ENCODE data around the gene CFAP92.
"Not testable (repeated sequence)": the region's sequence is repeated elsewhere in the genome, so short reads cannot be mapped to it uniquely, and the experiment has no call there.

Gene CFAP92

GRCh38 chr3:128942161-128942952 is 51.5 kb downstream of the CFAP92 start:
- no peak for DNase-seq (ENCODE audit: low read depth)

GRCh38 chr3:128940252-128940651 is 53.6 kb downstream of the CFAP92 start:
- no peak for DNase-seq (ENCODE audit: low read depth)

DNA sequence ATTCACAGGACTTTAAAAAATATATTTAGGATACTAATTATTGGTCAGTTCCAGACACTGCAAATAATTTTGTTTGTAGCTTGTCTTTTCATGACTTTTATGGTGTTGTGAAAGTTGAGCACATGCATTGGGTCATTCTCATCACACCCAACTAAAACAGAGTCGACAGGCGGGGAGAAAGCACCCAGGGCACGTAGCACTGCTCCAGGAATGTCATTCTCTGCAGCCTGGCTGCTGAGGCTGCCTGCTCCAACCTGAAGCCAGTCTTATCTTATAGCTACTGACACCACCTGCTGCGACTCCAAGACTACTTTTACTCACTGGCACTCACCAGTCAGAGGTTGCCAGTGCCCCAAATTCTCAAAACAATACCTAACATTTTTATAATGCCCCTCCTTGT is 57.5 kb downstream of the CFAP92 start:
- DNase-seq (ENCODE audit: low read depth): no peak

- DNase-seq (ENCODE audit: low read depth): no peak
These were observed 58.0 kb downstream of the CFAP92 start for GRCh38 chr3:128935922-128936321.

- no peak for DNase-seq (ENCODE audit: low read depth)
These were observed 60.0 kb downstream of the CFAP92 start for GRCh38 chr3:128933922-128934253.

DNA sequence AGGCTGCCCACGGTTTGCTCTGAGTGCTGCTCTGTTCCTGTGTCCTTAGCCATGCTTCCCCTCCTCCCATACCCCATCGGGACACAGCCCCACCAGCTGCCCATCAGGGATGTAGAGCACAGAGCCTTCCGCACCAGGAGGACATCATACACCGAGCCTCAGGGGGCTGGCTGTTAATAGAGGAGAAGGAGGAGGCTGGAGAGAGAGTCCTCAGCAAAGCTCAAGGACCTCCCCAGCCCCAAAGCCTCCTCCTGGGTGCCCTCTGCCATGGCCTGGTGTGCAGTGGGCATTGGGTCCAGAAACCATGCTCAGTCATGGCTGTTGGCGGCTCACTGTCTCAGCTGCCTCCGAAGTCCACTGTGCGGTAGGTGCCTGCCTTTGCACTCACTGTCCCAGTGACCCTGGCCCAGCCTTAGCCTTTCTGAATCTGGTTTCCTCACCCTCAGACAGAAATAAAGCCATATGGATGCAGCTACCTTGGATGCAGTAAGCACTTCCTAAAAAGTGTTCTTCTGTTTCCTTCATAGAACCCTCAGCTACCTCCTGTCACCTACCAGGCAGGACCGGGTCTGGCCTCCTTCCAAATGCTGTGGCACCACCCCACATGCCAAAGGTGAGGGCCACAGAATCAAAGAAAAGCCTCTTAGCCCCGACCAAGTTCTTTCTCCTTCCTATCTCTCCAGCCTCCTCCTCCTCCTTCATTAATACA is 60.5 kb downstream of the CFAP92 start:
- DNase-seq (ENCODE audit: low read depth): no peak

- DNase-seq (ENCODE audit: low read depth): no peak
These were observed 61.2 kb downstream of the CFAP92 start for GRCh38 chr3:128932516-128933212.

GRCh38 chr3:128931046-128931445 is 62.8 kb downstream of the CFAP92 start:
- no peak for DNase-seq (ENCODE audit: low read depth)

GRCh38 chr3:128929364-128929763 is 64.5 kb downstream of the CFAP92 start:
- DNase-seq (ENCODE audit: low read depth): no peak

- not testable (repeated sequence) for DNase-seq (ENCODE audit: low read depth)
These were observed 69.9 kb downstream of the CFAP92 start for GRCh38 chr3:128923986-128924385.

DNA sequence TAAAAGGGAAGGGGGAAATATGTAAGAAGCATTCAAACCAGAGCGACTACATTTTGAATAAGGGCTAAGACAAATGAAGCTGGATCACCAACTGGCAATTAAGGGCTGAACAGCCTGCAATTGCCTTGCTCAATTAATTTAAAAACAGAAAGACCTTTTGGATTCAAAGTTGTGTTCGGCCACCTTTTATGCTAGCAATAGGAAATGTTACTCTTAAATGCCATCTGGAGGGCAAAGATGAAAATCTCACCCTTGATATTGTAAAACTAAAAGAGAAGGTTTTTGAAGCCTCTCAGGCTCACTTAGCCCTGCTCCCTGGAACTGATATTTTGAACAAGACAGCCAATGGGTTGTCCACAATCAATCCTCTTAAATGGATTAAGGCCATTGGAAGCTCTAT is 70.3 kb downstream of the CFAP92 start:
- DNase-seq (ENCODE audit: low read depth): no peak

- peak; percentile 1 for DNase-seq (ENCODE audit: low read depth)
These were observed 70.9 kb downstream of the CFAP92 start for GRCh38 chr3:128922804-128923459.

- no peak for DNase-seq (ENCODE audit: low read depth)
These were observed 73.9 kb downstream of the CFAP92 start for GRCh38 chr3:128919988-128920387.

DNA sequence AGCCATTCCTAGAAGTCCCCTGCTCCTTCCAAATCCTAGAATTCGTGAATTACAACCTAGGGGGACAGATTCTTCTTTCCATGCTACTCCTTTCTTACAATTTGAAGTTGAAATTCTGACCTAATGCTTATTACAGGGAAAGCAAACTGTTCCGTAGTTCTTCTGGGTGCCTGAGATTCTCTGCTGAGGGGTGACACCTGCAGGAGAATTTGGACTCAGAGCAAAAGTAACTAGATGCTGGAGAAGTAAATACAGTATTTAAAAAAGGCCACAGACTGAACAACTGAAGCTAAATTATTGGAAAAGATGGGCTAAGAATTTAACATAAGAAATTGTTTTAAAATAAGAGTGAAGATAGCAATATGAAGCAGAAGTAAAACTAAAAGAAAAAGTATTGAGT is 76.6 kb downstream of the CFAP92 start:
- no peak for DNase-seq (ENCODE audit: low read depth)

DNA sequence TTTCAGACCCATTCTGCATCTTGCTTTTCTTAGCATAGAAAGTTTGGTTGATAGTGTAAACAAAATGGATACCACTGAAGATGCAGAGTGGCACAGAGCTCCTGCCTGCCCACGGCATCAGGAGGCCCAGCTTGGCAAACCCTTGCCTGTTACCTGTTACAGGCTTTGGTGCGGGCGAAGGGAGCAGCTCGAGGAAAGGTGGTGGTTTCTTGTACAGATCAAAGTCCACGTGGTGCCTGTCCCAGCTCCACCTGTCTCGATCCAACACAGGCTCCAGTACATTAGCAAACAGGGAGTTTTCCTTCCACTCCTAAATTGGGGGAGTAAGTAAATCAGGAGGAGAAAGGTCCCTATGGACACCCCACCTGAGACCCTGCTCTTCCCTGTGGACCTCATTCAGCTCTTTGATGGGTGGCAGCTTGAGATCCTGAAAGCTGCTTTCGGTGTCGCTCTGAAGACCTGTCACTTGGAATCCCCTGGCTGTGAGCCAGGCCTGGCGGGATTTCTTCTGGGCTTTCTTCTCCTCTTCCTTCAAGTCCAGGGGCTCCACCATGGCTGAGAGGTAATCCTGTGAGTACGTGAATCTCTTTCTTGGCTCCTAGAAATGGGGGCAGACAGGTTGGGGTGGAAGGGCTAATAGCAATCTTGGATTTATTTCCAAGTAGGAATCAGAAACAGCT is 78.8 kb downstream of the CFAP92 start:
- DNase-seq (ENCODE audit: low read depth): no peak

DNA sequence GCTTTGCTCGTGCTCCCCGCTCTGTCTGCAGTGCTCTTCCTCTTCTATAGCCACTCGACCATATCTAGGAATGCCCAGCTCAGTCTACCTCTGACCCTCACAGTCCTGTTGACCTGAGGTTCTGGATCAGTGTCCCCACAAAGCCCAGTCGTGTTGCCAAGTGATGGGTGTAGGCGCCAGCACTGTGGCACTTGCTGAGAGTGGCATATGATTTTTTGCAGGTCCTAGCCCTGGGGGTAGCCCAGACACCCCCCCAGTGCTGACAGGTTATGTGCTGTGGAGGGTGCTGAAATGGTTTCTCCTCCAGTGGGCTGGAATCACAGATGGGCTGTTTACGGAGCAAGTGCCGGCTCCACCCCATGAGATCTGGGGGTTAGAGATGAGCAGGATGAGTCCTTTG is 82.0 kb downstream of the CFAP92 start:
- no peak for DNase-seq (ENCODE audit: low read depth)

DNA sequence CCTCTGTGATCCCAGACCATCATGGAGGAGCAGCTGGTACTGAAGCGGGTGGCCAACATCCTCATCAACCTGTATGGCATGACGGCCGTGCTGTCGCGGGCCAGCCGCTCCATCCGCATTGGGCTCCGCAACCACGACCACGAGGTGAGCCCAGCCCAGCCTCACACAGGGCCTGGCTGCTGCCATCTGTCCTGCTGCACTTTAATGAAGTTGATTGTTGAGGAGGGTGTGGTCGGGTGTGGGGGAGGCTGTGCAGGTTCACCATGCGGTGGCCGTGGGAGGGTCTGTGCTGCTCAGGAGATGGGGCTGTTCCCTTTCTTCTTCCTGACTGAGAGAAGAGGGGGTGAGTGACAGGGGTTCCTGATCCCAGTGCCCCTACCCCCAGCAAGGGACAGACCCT is 83.9 kb downstream of the CFAP92 start:
- no peak for DNase-seq (ENCODE audit: low read depth)

DNA sequence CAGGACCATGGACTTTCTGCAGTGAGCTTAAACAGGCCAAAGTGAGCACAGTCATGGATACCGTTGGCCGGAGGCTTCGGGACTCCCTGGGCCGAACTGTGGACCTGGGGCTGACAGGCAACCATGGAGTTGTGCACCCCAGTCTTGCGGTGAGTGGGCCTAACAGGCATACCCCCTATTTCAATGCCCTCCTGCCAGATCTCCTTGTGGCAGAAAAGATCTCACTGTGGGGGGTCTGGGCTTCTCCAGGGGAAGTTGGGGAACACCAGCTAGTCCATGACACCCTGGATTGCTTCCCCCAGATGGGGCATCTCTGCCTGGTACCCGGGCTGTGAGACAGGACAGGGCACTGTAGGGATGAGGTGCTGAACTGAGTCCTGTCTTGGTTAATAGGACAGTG is 84.9 kb downstream of the CFAP92 start:
- DNase-seq (ENCODE audit: low read depth): no peak

DNA sequence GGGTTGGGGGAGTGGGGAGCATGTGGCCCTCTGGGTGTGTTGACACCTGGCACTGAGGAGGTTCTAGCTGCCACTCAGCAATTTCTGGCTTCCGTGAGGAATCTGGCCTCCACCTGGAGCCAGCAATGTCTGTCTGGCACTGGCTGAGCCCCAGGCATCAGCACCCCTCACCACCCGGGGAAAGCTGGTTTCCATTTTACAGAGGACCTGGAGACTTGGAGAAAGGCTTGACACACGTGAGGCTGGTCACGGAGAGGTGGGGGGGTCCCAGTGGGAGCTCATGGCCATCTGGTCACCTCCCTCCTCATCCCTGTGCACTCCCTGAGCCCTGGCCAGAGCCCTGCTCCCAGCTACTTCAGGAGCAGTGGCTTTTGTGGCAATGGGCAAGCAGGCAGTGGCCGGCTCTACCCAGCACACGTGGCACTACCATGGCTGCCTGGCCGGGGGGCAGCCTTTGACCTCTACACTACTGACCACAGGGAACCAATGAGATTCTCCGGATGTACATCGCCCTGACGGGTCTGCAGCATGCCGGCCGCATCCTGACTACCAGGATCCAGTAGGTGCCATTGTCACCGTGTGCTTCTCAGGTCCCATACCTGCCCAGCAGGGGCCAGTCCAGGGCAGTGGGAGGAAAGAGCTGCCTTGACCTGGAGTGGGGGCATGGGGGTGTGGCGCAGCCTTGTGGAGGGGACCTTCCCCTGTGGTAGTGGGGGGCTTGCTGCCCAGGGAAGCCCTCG is 86.0 kb downstream of the CFAP92 start:
- no peak for DNase-seq (ENCODE audit: low read depth)

- DNase-seq (ENCODE audit: low read depth): no peak
These were observed 86.9 kb downstream of the CFAP92 start for GRCh38 chr3:128906804-128907525.

All from stimulated activated CD8-positive, alpha-beta memory T cell treated with anti-CD3 and anti-CD28 coated beads, Interleukin-15, amount 100 ng/mL, for 1 hour (primary cell).